Measurements from ENCODE around the gene DNAJC27. TPM values are rescaled to one million over a fixed set of nuclear protein-coding genes. Genes with fewer than 3 reads are reported as not detected.

DNAJC27 gene
- total and polyA plus RNA-seq, 2 of the 13 experiments (the other 11 are each of a cell fraction or from before 2014, with no cell fraction given) = 3.1 to 3.7 TPM

- TF ChIP-seq HNF4G (IDR thresholded peaks at IDR 0.05; ENCODE audit: borderline replicate concordance, low read depth, low read length) (peak; percentile 25; the same call in 1 of the 2 replicates), HNF4G (CRISPR knock-in tag; IDR thresholded peaks at IDR 0.05; ENCODE audit: borderline replicate concordance, low read depth) (no peak; the same call in 1 of the 2 replicates), CCDC6 (CRISPR knock-in tag; IDR thresholded peaks at IDR 0.05) (peak; percentile 84), TBX3 (IDR thresholded peaks at IDR 0.05; ENCODE audit: borderline replicate concordance) (no peak), AHDC1 (CRISPR knock-in tag; IDR thresholded peaks at IDR 0.05; ENCODE audit: borderline replicate concordance) (no peak), MAFG (CRISPR knock-in tag; IDR thresholded peaks at IDR 0.05) (no peak), RXRA (CRISPR knock-in tag; IDR thresholded peaks at IDR 0.05) (peak; percentile 85), RARG (CRISPR knock-in tag; IDR thresholded peaks at IDR 0.05; ENCODE audit: low read depth) (peak; percentile 34; the same call in 1 of the 2 replicates), TCF7L2 (IDR thresholded peaks at IDR 0.05; ENCODE audit: low read depth, low read length) (no peak), NFKB2 (CRISPR knock-in tag; IDR thresholded peaks at IDR 0.05; ENCODE audit: borderline replicate concordance) (peak; percentile 85), ZNF589 (CRISPR knock-in tag; conservative IDR thresholded peaks at IDR 0.05) (peak; percentile 88; the same call in 1 of the 2 replicates), ZNF362 (CRISPR knock-in tag; IDR thresholded peaks at IDR 0.05; ENCODE audit: borderline replicate concordance) (peak; percentile 89), MTA3 (CRISPR knock-in tag; IDR thresholded peaks at IDR 0.05) (no peak), YEATS2 (CRISPR knock-in tag; IDR thresholded peaks at IDR 0.05; ENCODE audit: borderline replicate concordance) (peak; percentile 98), ZNF737 (CRISPR knock-in tag; IDR thresholded peaks at IDR 0.05; ENCODE audit: borderline replicate concordance) (no peak), HNF4A (CRISPR knock-in tag; IDR thresholded peaks at IDR 0.05) (no peak), RFXANK (CRISPR knock-in tag; IDR thresholded peaks at IDR 0.05) (0 out of 2 replicates have a peak, but pooled peaks have one; percentile 68), TFDP1 (CRISPR knock-in tag; IDR thresholded peaks at IDR 0.05; ENCODE audit: borderline replicate concordance) (peak; percentile 88; the same call in 1 of the 2 replicates)
Measured at GRCh38 chr2:24971536-24972314, at the start of gene DNAJC27 (continued).
